Measurements from ENCODE around the gene LRRC27. TPM values are rescaled to one million over a fixed set of nuclear protein-coding genes. Genes with fewer than 3 reads are reported as not detected.

The LRRC27 gene
- total and polyA plus RNA-seq, 5 donors from 2014 or later, result 0.67 to 3.3 (median 2.5) TPM

- H3K4me3 Mint-ChIP-seq, result peak overlapping the region in 1 of 4 donors; percentile 61
- no peaks in the 10 kb centered on the region for H3K4me1 ChIP-seq (ENCODE audit: control insufficient read depth, insufficient read depth, low read length, poor library complexity, severe bottlenecking)
- no peak overlapping the region for H3K27ac ChIP-seq (ENCODE audit: insufficient read depth, low read length, poor library complexity, severe bottlenecking)
- no peaks in the 10 kb centered on the region for H3K27me3 ChIP-seq (ENCODE audit: control insufficient read depth, insufficient read depth, low read length)
- peaks cover 0 to 2% (median 0%) of the 10 kb centered on the region in 4 donors for H3K4me1 Mint-ChIP-seq
- H3K4me3 ChIP-seq (ENCODE audit: low read depth, low read length), result no peak overlapping the region
- H3K9me3 ChIP-seq (ENCODE audit: control insufficient read depth in 2 of 2, low read length in 2 of 2), result no peaks in the 10 kb centered on the region
- H3K9me3 Mint-ChIP-seq, result peaks cover 0 to 1% (median 0%) of the 10 kb centered on the region in 7 donors
- ATAC-seq (ENCODE audit: low read depth in 2 of 2) (no peak), DNase-seq (no peak)
- peaks cover 4% of the 10 kb centered on the region for H3K27me3 Mint-ChIP-seq
- no peaks in the 10 kb centered on the region for H3K36me3 ChIP-seq (ENCODE audit: control insufficient read depth, insufficient read depth, low read length)
- H3K27ac Mint-ChIP-seq, result peak overlapping the region in 1 of 3 donors; percentile 65
- H3K36me3 Mint-ChIP-seq, result peaks cover 3% of the 10 kb centered on the region
Observed at GRCh38 chr10:132353456-132354355, 21.7 kb downstream of the LRRC27 start.

- Histone ChIP-seq H3K9me3 (ENCODE audit: control insufficient read depth in 2 of 2, low read length in 2 of 2) (no peaks in the 10 kb centered on the region), H3K4me1 (ENCODE audit: control insufficient read depth, insufficient read depth, low read length, poor library complexity, severe bottlenecking) (no peaks in the 10 kb centered on the region), H3K27ac (ENCODE audit: insufficient read depth, low read length, poor library complexity, severe bottlenecking) (no peak overlapping the region), H3K27me3 (ENCODE audit: control insufficient read depth, insufficient read depth, low read length) (no peaks in the 10 kb centered on the region), H3K36me3 (ENCODE audit: control insufficient read depth, insufficient read depth, low read length) (no peaks in the 10 kb centered on the region), H3K4me3 (ENCODE audit: low read depth, low read length) (no peak overlapping the region)
- Mint-ChIP-seq H3K4me1 (peaks cover 0 to 2% (median 0%) of the 10 kb centered on the region in 4 donors), H3K27me3 (peaks cover 4% of the 10 kb centered on the region), H3K27ac (no peak overlapping the region), H3K36me3 (peaks cover 3% of the 10 kb centered on the region), H3K9me3 (peaks cover 0 to 1% (median 0%) of the 10 kb centered on the region in 7 donors), H3K4me3 (no peak overlapping the region)
- no peak for ATAC-seq (ENCODE audit: low read depth in 2 of 2)
- no peak for DNase-seq
Observed at GRCh38 chr10:132354356-132355094, 22.5 kb downstream of the LRRC27 start.

- ATAC-seq (ENCODE audit: low read depth in 2 of 2), result no peak
- H3K27me3 Mint-ChIP-seq, result peaks cover 4% of the 10 kb centered on the region
Observed at GRCh38 chr10:132355297-132355696, 23.3 kb downstream of the LRRC27 start.

GRCh38 chr10:132355754-132356153 lies 23.8 kb downstream of the LRRC27 start:
- Mint-ChIP-seq H3K4me1 (peaks cover 0 to 2% (median 0%) of the 10 kb centered on the region in 4 donors), H3K4me3 (no peak overlapping the region), H3K27ac (no peak overlapping the region), H3K36me3 (no peaks in the 10 kb centered on the region), H3K27me3 (peaks cover 4% of the 10 kb centered on the region), H3K9me3 (peaks cover 0 to 1% (median 0%) of the 10 kb centered on the region in 7 donors)
- DNase-seq, result no peak
- H3K27me3 ChIP-seq (ENCODE audit: control insufficient read depth, insufficient read depth, low read length), result no peaks in the 10 kb centered on the region
- H3K36me3 ChIP-seq (ENCODE audit: control insufficient read depth, insufficient read depth, low read length), result no peaks in the 10 kb centered on the region
- H3K4me1 ChIP-seq (ENCODE audit: control insufficient read depth, insufficient read depth, low read length, poor library complexity, severe bottlenecking), result no peaks in the 10 kb centered on the region
- ATAC-seq (ENCODE audit: low read depth in 2 of 2), result no peak
- no peak overlapping the region for H3K4me3 ChIP-seq (ENCODE audit: low read depth, low read length)
- no peak overlapping the region for H3K27ac ChIP-seq (ENCODE audit: insufficient read depth, low read length, poor library complexity, severe bottlenecking)
- no peaks in the 10 kb centered on the region for H3K9me3 ChIP-seq (ENCODE audit: control insufficient read depth in 2 of 2, low read length in 2 of 2)

More at GRCh38 chr10:132355297-132355696, 23.3 kb downstream of the LRRC27 start:
- Histone ChIP-seq H3K27me3 (ENCODE audit: control insufficient read depth, insufficient read depth, low read length) (no peaks in the 10 kb centered on the region), H3K36me3 (ENCODE audit: control insufficient read depth, insufficient read depth, low read length) (no peaks in the 10 kb centered on the region), H3K9me3 (ENCODE audit: control insufficient read depth in 2 of 2, low read length in 2 of 2) (no peaks in the 10 kb centered on the region), H3K4me3 (ENCODE audit: low read depth, low read length) (no peak overlapping the region), H3K27ac (ENCODE audit: insufficient read depth, low read length, poor library complexity, severe bottlenecking) (no peak overlapping the region), H3K4me1 (ENCODE audit: control insufficient read depth, insufficient read depth, low read length, poor library complexity, severe bottlenecking) (no peaks in the 10 kb centered on the region)
- peaks cover 0 to 2% (median 0%) of the 10 kb centered on the region in 4 donors for H3K4me1 Mint-ChIP-seq
- no peak for DNase-seq
- no peak overlapping the region for H3K27ac Mint-ChIP-seq
- peaks cover 0 to 1% (median 0%) of the 10 kb centered on the region in 7 donors for H3K9me3 Mint-ChIP-seq
- no peaks in the 10 kb centered on the region for H3K36me3 Mint-ChIP-seq
- no peak overlapping the region for H3K4me3 Mint-ChIP-seq

- Histone ChIP-seq H3K27ac (ENCODE audit: insufficient read depth, low read length, poor library complexity, severe bottlenecking) (no peak overlapping the region), H3K4me1 (ENCODE audit: control insufficient read depth, insufficient read depth, low read length, poor library complexity, severe bottlenecking) (no peaks in the 10 kb centered on the region), H3K36me3 (ENCODE audit: control insufficient read depth, insufficient read depth, low read length) (no peaks in the 10 kb centered on the region), H3K9me3 (ENCODE audit: control insufficient read depth in 2 of 2, low read length in 2 of 2) (no peaks in the 10 kb centered on the region), H3K4me3 (ENCODE audit: low read depth, low read length) (no peak overlapping the region), H3K27me3 (ENCODE audit: control insufficient read depth, insufficient read depth, low read length) (no peaks in the 10 kb centered on the region)
- no peak overlapping the region for H3K27ac Mint-ChIP-seq
- no peak overlapping the region for H3K4me3 Mint-ChIP-seq
- ATAC-seq (ENCODE audit: low read depth in 2 of 2) (no peak), DNase-seq (no peak)
- no peaks in the 10 kb centered on the region for H3K36me3 Mint-ChIP-seq
- H3K9me3 Mint-ChIP-seq, result peaks cover 0 to 3% (median 0%) of the 10 kb centered on the region in 7 donors
- peaks cover 4% of the 10 kb centered on the region for H3K27me3 Mint-ChIP-seq
- peaks cover 0 to 2% (median 0%) of the 10 kb centered on the region in 4 donors for H3K4me1 Mint-ChIP-seq
Observed at GRCh38 chr10:132356621-132357195, 24.7 kb downstream of the LRRC27 start.

- H3K27me3 ChIP-seq (ENCODE audit: control insufficient read depth, insufficient read depth, low read length), result no peaks in the 10 kb centered on the region
- H3K27ac ChIP-seq (ENCODE audit: insufficient read depth, low read length, poor library complexity, severe bottlenecking), result no peak overlapping the region
- no peaks in the 10 kb centered on the region for H3K36me3 ChIP-seq (ENCODE audit: control insufficient read depth, insufficient read depth, low read length)
- Mint-ChIP-seq H3K9me3 (peaks cover 0 to 3% (median 0%) of the 10 kb centered on the region in 7 donors), H3K4me3 (no peak overlapping the region), H3K36me3 (no peaks in the 10 kb centered on the region), H3K27me3 (peaks cover 3% of the 10 kb centered on the region), H3K27ac (no peak overlapping the region), H3K4me1 (peaks cover 0 to 2% (median 0%) of the 10 kb centered on the region in 4 donors)
- DNase-seq (no peak), ATAC-seq (ENCODE audit: low read depth in 2 of 2) (no peak)
- H3K4me3 ChIP-seq (ENCODE audit: low read depth, low read length), result no peak overlapping the region
- no peaks in the 10 kb centered on the region for H3K4me1 ChIP-seq (ENCODE audit: control insufficient read depth, insufficient read depth, low read length, poor library complexity, severe bottlenecking)
- H3K9me3 ChIP-seq (ENCODE audit: control insufficient read depth in 2 of 2, low read length in 2 of 2), result no peaks in the 10 kb centered on the region
Observed at GRCh38 chr10:132357286-132358058, 25.5 kb downstream of the LRRC27 start.
